Mesothelial cell of epicardium (in vitro differentiated cells): ENCODE measurements around the gene CHI3L1. TPM values are rescaled to one million over a fixed set of nuclear protein-coding genes. Genes with fewer than 3 reads are reported as not detected.

Experiments used
- DNase-seq, 2 experiments: peaks; one replicate each; pipeline ENCODE4 v3.0.0; 2021; ENCODE audit warnings: low spot score in 2 of 2; ENCODE audit not compliant: unreplicated experiment in 2 of 2
- H3K27ac Mint-ChIP-seq: 2 replicates; pipeline ENCODE4 v1.8.0; 2021; ENCODE audit warnings: mixed read lengths
- H3K27me3 Mint-ChIP-seq: 2 replicates; pipeline ENCODE4 v1.8.0; 2021; ENCODE audit warnings: low read depth, mixed read lengths
- H3K36me3 Mint-ChIP-seq: 2 replicates; pipeline ENCODE4 v1.8.0; 2021; ENCODE audit warnings: mixed read lengths
- H3K4me1 Mint-ChIP-seq: 2 replicates; pipeline ENCODE4 v1.8.0; 2021; ENCODE audit warnings: mixed read lengths
- H3K4me3 Mint-ChIP-seq: 2 replicates; pipeline ENCODE4 v1.8.0; 2021; ENCODE audit warnings: mild to moderate bottlenecking, moderate library complexity, mixed read lengths
- H3K9me3 Mint-ChIP-seq: 2 replicates; pipeline ENCODE4 v1.8.0; 2021; ENCODE audit warnings: mixed read lengths
- total RNA-seq: library from RNA; stranded (reverse); gene quantifications from 3 replicates; pipeline ENCODE4 v1.2.1, GENCODE V29; 2021
- TF ChIP-seq, protein P1 (sequence below): fragments of 200-600 bp; sonication (generic); IDR thresholded peaks from one replicate; pipeline ENCODE4 v1.5.0; 2021; ENCODE audit warnings: antibody characterized with exemption; ENCODE audit not compliant: unreplicated experiment

CHI3L1 gene
- total RNA-seq, 1 donor from 2014 or later, result 0.22 TPM

DNA sequence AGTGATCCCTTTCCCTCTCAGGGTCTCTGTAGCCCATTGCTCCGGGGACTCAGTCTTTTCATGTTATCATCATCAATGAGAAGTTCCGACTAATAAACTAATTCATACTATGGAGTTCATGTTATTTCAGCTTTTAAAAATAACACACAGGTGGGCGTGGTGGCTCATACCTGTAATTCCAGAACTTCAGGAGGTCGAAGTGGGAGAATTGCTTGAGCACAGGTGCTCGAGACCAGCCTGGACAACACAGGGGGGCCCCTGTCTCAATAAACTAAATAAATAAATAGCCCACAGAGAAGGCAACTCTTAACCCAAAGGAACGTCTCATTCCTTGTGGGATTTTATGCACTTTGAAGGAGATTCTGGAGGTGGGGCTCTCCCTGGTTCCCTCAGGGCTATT, 25.3 kb downstream of the CHI3L1 start:
- DNase-seq, result no peak
- Mint-ChIP-seq H3K9me3 (peaks cover 8% of the 10 kb centered on the region), H3K36me3 (no peaks in the 10 kb centered on the region), H3K4me1 (peaks cover 2% of the 10 kb centered on the region), H3K4me3 (no peak overlapping the region), H3K27ac (no peak overlapping the region), H3K27me3 (peaks cover 7% of the 10 kb centered on the region)
- TF ChIP-seq, protein P1, sequence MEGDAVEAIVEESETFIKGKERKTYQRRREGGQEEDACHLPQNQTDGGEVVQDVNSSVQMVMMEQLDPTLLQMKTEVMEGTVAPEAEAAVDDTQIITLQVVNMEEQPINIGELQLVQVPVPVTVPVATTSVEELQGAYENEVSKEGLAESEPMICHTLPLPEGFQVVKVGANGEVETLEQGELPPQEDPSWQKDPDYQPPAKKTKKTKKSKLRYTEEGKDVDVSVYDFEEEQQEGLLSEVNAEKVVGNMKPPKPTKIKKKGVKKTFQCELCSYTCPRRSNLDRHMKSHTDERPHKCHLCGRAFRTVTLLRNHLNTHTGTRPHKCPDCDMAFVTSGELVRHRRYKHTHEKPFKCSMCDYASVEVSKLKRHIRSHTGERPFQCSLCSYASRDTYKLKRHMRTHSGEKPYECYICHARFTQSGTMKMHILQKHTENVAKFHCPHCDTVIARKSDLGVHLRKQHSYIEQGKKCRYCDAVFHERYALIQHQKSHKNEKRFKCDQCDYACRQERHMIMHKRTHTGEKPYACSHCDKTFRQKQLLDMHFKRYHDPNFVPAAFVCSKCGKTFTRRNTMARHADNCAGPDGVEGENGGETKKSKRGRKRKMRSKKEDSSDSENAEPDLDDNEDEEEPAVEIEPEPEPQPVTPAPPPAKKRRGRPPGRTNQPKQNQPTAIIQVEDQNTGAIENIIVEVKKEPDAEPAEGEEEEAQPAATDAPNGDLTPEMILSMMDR, result no peak

DNA sequence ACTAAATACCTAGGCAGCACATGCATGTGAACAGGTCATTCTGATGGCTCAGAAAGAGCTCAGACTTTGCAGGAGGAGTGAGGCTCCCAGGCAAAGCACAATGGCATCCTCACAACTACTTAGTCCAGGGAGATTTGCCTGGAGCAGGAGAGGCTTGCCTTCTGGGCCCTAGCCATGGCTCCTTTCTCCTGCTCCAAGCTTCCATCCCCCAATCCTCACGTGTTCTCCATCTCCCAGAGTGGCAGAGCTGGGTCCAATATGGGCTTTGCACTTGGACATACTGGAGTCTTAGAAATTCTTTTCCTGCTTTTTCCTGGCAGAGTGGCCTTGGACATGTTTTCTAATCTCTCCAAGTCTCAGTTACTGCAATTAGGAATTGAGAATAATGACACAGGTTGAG, 26.7 kb downstream of the CHI3L1 start:
- Mint-ChIP-seq H3K4me1 (peaks cover 10% of the 10 kb centered on the region), H3K27ac (no peak overlapping the region), H3K27me3 (peaks cover 7% of the 10 kb centered on the region), H3K9me3 (peaks cover 8% of the 10 kb centered on the region), H3K36me3 (no peaks in the 10 kb centered on the region), H3K4me3 (no peak overlapping the region)
- DNase-seq, result no peak
- TF ChIP-seq, protein P1, result no peak

DNA sequence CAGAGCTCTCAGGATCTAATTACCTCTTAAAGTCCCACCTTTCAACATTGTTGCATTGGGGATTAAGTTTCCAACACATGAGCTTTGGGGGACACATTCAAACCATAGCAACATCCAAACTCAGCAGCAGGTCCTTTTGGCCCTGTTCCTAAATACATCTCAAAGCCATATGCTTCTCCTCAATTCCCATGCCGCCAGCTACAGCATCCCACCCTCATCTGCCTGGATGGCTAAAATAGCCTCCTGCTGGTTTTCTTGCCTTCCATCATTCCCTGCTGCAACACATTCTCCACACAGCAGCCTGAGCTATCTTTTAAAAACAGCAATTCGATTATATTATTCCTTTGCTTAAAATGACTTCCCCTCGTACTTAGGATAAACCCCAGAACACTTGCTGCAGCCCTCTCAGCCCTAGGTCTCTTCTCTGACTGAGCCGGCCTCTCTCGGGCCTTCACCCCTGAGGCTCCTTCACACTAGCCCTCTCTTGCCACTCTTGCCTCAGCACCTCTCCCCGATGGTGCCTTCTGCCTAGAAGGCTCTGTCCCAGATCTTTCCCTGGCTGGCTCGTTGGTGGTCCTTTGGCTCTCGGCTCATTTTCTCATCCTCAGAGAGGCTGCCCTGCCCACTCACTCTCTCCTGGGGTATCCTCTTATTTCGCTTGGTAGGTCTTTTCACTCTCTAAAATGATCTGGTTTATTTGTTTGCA, 27.4 kb downstream of the CHI3L1 start:
- Mint-ChIP-seq H3K9me3 (peaks cover 8% of the 10 kb centered on the region), H3K4me1 (peaks cover 16% of the 10 kb centered on the region), H3K36me3 (no peaks in the 10 kb centered on the region), H3K27ac (no peak overlapping the region), H3K4me3 (no peak overlapping the region), H3K27me3 (peaks cover 3% of the 10 kb centered on the region)
- no peak for DNase-seq
- TF ChIP-seq, protein P1, result no peak

DNA sequence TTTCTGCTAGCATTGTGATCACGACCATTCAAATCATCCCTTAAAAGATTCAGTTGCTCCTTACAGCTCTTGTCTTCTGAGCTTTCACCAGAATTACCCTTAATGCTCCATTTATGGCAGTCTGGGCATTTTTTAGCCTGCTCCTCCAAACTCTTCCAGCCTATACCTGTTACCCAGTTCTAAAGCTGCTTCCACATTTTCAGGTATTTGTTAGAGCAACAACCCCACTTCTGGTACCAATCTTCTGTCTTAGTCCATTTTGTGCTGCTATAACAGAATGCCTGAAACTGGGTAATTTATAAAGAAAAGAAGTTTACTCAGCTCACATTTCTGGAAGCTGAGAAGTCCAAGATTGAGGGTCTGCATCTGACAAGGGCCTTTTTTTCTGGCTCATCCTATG, 28.1 kb downstream of the CHI3L1 start:
- Mint-ChIP-seq H3K4me3 (no peak overlapping the region), H3K9me3 (peaks cover 8% of the 10 kb centered on the region), H3K36me3 (no peaks in the 10 kb centered on the region), H3K27me3 (peaks cover 2% of the 10 kb centered on the region), H3K27ac (no peak overlapping the region), H3K4me1 (peaks cover 23% of the 10 kb centered on the region)
- TF ChIP-seq, protein P1, result no peak
- no peak for DNase-seq

DNA sequence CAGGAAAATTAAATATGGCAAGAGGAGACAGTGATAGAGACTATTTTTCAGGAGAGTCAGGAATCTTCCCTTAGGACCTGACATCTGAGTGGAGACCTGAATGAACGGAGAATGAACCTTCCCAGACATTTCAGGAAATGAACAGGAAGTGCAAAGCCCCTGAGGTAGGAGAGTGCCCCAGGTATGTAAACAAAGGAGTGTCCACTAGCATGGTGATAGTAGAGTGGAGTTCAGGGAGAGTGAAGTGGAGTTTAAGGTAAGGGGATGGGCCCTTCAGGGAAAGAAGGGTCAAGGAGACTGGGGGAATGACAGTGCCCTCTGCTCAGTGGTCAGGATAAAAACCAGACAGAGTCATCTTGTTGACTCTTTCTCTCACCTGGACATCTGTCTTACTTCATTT, 30.2 kb downstream of the CHI3L1 start:
- Mint-ChIP-seq H3K9me3 (peaks cover 8% of the 10 kb centered on the region), H3K27ac (no peak overlapping the region)

More for the DNA sequence above, 30.2 kb downstream of the CHI3L1 start:
- no peaks in the 10 kb centered on the region for H3K27me3 Mint-ChIP-seq
- peaks cover 44% of the 10 kb centered on the region for H3K4me1 Mint-ChIP-seq
- TF ChIP-seq, protein P1, result no peak
- DNase-seq, result no peak
- H3K36me3 Mint-ChIP-seq, result no peaks in the 10 kb centered on the region
- H3K4me3 Mint-ChIP-seq, result no peak overlapping the region
